ENCODE data around the gene VWA5B2.

GRCh38 chr3:184277366-184277765 lies 48.0 kb downstream of the VWA5B2 start:
- TF ChIP-seq ZFX (IDR thresholded peaks at IDR 0.05) (no peak), REST (IDR thresholded peaks at IDR 0.05; ENCODE audit: low read depth) (no peak), CTCF (IDR thresholded peaks at IDR 0.05 in 2 of 3, conservative IDR thresholded peaks at IDR 0.05 in 1 of 3; ENCODE audit: borderline replicate concordance in 1 of 3, insufficient read depth in 1 of 3, low read depth in 2 of 3, low read length in 2 of 3) (no peak), YY1 (IDR thresholded peaks at IDR 0.05; ENCODE audit: extremely low read depth, insufficient replicate concordance, low read depth, low read length) (no peak), SIN3A (IDR thresholded peaks at IDR 0.05; ENCODE audit: low read depth) (no peak), POLR2A (IDR thresholded peaks at IDR 0.05; ENCODE audit: borderline replicate concordance, extremely low read depth, insufficient read depth, insufficient read length) (no peak), RAD21 (IDR thresholded peaks at IDR 0.05; ENCODE audit: low read depth) (no peak), EZH2 (IDR thresholded peaks at IDR 0.05) (no peak)
